Loucy (cell line): Measurements from ENCODE around the gene IQCH.

ENCODE experiments used
- H2AFZ ChIP-seq: fragments of 200-600 bp; sonication (generic); 2 replicates; pipeline ENCODE4 v1.6.0; 2016; ENCODE audit warnings: antibody characterized with exemption, mild to moderate bottlenecking, low read length, moderate library complexity
- H3F3A ChIP-seq: fragments of 200-600 bp; 2 replicates; pipeline ENCODE4 v1.6.0; 2016; ENCODE audit warnings: antibody characterized with exemption, low read depth, mild to moderate bottlenecking
- H3K27me3 ChIP-seq: fragments of 200-600 bp; sonication (generic); 2 replicates; pipeline ENCODE4 v1.6.1; 2014; ENCODE audit warnings: low read length, mild to moderate bottlenecking; ENCODE audit not compliant: insufficient read depth, poor library complexity, severe bottlenecking
- H3K36me3 ChIP-seq: fragments of 200-600 bp; sonication (generic); 2 replicates; pipeline ENCODE4 v1.6.1; 2016; ENCODE audit warnings: low read length; ENCODE audit not compliant: insufficient read depth
- H3K4me1 ChIP-seq: fragments of 200-600 bp; sonication (generic); 2 replicates; pipeline ENCODE4 v1.5.1; 2014; ENCODE audit warnings: low read length, mild to moderate bottlenecking; ENCODE audit not compliant: insufficient read depth, poor library complexity, severe bottlenecking
- H3K4me2 ChIP-seq: fragments of 200-600 bp; sonication (generic); 2 replicates; pipeline ENCODE4 v1.6.0; 2014; ENCODE audit warnings: antibody characterized with exemption, low read length, low read depth, mild to moderate bottlenecking; ENCODE audit not compliant: poor library complexity, severe bottlenecking
- H3K4me3 ChIP-seq: fragments of 200-600 bp; sonication (generic); 2 replicates; pipeline ENCODE4 v1.5.1; 2014; ENCODE audit warnings: low read length, mild to moderate bottlenecking, mixed read lengths; ENCODE audit not compliant: poor library complexity, severe bottlenecking
- H3K79me2 ChIP-seq: fragments of 200-600 bp; sonication (generic); 2 replicates; pipeline ENCODE4 v1.6.1; 2014; ENCODE audit warnings: low read length; ENCODE audit not compliant: insufficient read depth
- H3K9ac ChIP-seq: fragments of 200-600 bp; sonication (generic); 2 replicates; pipeline ENCODE4 v1.6.0; 2014; ENCODE audit warnings: mild to moderate bottlenecking, low read depth, low read length, moderate library complexity; ENCODE audit not compliant: poor library complexity, severe bottlenecking
- H3K9me2 ChIP-seq: fragments of 200-600 bp; sonication (generic); replicated peaks from 2 replicates; pipeline ENCODE4 v1.6.1; 2016; ENCODE audit warnings: low read depth, low read length, mixed read lengths
- H3K9me3 ChIP-seq: fragments of 200-600 bp; sonication (generic); 2 replicates; pipeline ENCODE4 v1.6.1; 2014; ENCODE audit warnings: mild to moderate bottlenecking, antibody characterized with exemption, low read length, low read depth; ENCODE audit not compliant: insufficient read depth
- H4K20me1 ChIP-seq: fragments of 200-600 bp; sonication (generic); 2 replicates; pipeline ENCODE4 v1.6.0; 2014; ENCODE audit warnings: antibody characterized with exemption, low read length, mild to moderate bottlenecking; ENCODE audit not compliant: insufficient read depth, poor library complexity, severe bottlenecking
- CTCF ChIP-seq: fragments of 200-600 bp; sonication (generic); conservative IDR thresholded peaks from 2 replicates; pipeline ENCODE4 v1.5.1; 2014; ENCODE audit warnings: mild to moderate bottlenecking, antibody characterized with exemption, low read length
- EZH2phosphoT487 ChIP-seq: fragments of 200-600 bp; IDR thresholded peaks from 2 replicates; pipeline ENCODE4 v1.6.1; 2018; ENCODE audit warnings: antibody characterized with exemption, mild to moderate bottlenecking, moderate library complexity, borderline replicate concordance

The IQCH gene

GRCh38 chr15:67480741-67481140 lies 226.2 kb downstream of the IQCH start:
- TF ChIP-seq CTCF (no peak), EZH2phosphoT487 (no peak)
- no peak overlapping the region for H2AFZ ChIP-seq
- H3K9me2 ChIP-seq: no peaks in the 10 kb centered on the region
- peaks cover 16% of the 10 kb centered on the region for H3K4me1 ChIP-seq
- H3K4me3 ChIP-seq: no peak overlapping the region
- no peaks in the 10 kb centered on the region for H3K9me3 ChIP-seq
- H3K4me2 ChIP-seq: no peak overlapping the region
- no peaks in the 10 kb centered on the region for H3K36me3 ChIP-seq
- no peaks in the 10 kb centered on the region for H4K20me1 ChIP-seq
- H3K27me3 ChIP-seq: no peaks in the 10 kb centered on the region
- H3F3A ChIP-seq: 0 out of 2 replicates have a peak, but pooled peaks cover 2% of the 10 kb centered on the region
- no peak overlapping the region for H3K9ac ChIP-seq
- H3K79me2 ChIP-seq: no peaks in the 10 kb centered on the region

- H4K20me1 ChIP-seq: no peaks in the 10 kb centered on the region
- H3K4me2 ChIP-seq: no peak overlapping the region
- H3K9ac ChIP-seq: no peak overlapping the region
- no peaks in the 10 kb centered on the region for H3K36me3 ChIP-seq
- 0 out of 2 replicates have a peak, but pooled peaks cover 2% of the 10 kb centered on the region for H3F3A ChIP-seq
- no peaks in the 10 kb centered on the region for H3K79me2 ChIP-seq
- no peaks in the 10 kb centered on the region for H3K9me3 ChIP-seq
- no peaks in the 10 kb centered on the region for H3K27me3 ChIP-seq
- H2AFZ ChIP-seq: no peak overlapping the region
- TF ChIP-seq CTCF (no peak), EZH2phosphoT487 (no peak)
- H3K9me2 ChIP-seq: no peaks in the 10 kb centered on the region
- peaks cover 6% of the 10 kb centered on the region for H3K4me1 ChIP-seq
- H3K4me3 ChIP-seq: no peak overlapping the region
Observed at GRCh38 chr15:67481680-67482079, 227.1 kb downstream of the IQCH start.

- TF ChIP-seq CTCF (no peak), EZH2phosphoT487 (no peak)
- H4K20me1 ChIP-seq: no peaks in the 10 kb centered on the region
- H3F3A ChIP-seq: no peaks in the 10 kb centered on the region
- no peaks in the 10 kb centered on the region for H3K9me3 ChIP-seq
- no peaks in the 10 kb centered on the region for H3K4me1 ChIP-seq
- no peaks in the 10 kb centered on the region for H3K36me3 ChIP-seq
- H3K9ac ChIP-seq: no peak overlapping the region
- H2AFZ ChIP-seq: no peak overlapping the region
- H3K27me3 ChIP-seq: no peaks in the 10 kb centered on the region
- H3K9me2 ChIP-seq: no peaks in the 10 kb centered on the region
- H3K4me3 ChIP-seq: no peak overlapping the region
- H3K4me2 ChIP-seq: no peak overlapping the region
- H3K79me2 ChIP-seq: no peaks in the 10 kb centered on the region
Observed at GRCh38 chr15:67495585-67495984, 241.0 kb downstream of the IQCH start.
